GM21526 (cell line): ENCODE results near the gene ELL.
"Not testable (repeated sequence)": the region's sequence is repeated elsewhere in the genome, so short reads cannot be mapped to it uniquely, and the experiment has no call there.

Source experiments
- ATAC-seq: cut with Tn5 transposase; IDR thresholded peaks from one replicate; pipeline ENCODE4 v1.9.1; 2021; ENCODE audit warnings: moderate library complexity; ENCODE audit not compliant: unreplicated experiment, low FRiP score

Gene ELL

DNA sequence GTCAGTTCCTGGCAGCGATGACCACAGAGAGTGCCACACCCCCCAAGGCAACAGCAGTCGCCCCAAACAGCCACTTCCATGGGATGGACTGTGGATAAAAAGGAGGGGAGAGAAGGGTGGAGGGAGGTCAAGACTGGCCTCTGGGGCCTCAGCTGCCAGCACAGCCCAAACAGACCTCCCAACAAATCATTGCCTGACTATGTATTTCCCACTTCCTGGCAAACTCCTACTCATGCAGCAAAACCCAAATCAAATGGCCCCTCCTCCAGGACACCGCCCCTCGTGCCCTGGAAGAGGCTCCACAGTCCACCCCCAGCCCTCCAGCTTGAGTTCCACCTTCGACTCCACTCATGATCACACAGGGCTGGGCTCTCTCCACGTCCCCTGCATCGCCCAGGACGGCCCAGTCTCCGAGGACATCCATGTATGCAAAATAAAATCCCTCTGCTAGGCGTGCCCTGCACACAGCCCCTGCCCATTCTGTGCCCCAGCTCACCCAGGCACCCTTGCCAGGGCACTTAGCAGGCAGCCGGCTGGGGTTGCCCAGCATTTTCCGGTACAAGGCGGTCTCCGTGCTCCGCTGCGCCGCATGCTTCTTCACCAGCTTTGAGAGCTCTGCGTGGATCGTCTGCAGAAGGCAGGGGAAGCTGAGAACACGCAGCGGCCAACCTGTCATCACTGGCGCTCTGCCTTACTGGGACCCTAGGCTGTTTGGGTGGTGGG, 10.5 kb upstream of the ELL start:
- ATAC-seq: no peak

DNA sequence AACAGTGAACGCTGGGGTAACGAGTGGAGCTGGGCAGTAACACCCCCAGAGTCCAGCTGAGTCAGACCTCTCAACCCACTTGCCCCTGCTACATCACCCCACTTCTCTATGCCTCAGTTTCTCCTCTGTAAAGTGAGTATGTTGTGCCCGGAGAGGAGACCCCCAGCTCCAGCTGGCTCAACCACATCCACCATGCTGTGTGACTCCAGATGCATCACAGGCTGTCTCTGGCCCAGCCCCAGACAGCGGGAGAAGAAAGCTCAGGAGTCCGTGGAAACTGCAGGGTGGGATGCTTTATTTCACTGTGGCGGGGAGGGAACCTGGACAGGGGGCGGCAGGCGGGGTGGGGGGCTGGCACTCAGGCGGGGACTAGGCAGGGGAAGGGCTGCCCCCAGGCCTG, 9.6 kb upstream of the ELL start:
- no peak for ATAC-seq

DNA sequence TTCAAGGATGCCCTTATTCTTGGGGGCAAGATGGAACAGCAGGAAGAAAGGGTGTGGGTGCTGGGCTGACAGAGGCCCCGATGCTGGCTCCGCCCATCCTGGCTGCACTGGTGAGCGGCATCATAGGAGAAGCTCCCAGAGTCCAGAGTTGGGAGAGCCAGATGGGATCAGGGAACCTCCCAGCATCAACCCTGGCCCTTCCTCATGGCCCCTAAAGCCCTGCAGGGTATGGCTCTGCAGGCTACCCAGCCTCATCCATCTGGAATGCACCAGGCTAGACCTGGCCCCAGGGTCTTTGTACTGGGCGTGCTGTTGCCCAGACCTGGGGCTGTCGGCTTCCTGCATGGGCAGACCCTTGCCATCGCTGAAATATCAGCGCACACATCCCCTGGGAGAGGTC, 7.9 kb upstream of the ELL start:
- no peak for ATAC-seq

DNA sequence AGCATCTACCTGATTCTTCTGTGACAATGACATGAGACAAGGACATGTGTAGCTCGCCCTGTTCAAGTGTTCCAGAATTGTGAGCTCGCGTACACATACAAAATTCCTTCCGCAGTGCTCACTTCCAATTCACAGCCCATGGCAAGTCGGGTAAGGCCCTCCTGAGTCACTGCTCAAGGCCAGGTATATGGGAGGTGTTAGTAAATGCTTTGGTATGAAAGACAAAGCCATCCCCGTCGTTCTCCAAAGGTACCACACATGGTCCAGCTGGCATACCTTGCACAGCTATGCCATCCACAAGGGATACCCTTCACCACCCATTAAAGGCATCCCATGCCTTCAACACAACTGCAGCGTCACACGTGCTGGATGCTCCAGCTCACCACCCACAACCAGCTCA, 4.4 kb upstream of the ELL start:
- no peak for ATAC-seq

DNA sequence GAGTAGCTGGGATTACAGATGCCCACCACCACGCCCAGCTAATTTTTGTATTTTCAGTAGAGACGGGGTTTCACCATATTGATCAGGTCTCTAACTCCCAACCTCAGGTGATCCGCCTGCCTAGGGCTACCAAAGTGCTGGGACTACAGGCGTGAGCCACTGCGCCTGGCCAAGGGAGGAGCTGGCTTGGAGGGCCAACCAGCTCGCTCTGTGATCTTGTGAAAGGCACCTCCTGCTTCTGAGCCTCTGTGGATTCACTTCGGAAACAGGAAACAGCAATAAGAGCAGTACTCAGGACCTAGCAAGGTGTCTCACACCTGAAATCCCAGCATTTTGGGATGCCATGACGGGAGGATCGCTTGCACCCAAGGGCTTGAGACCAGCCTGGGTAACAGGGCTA, 2.0 kb upstream of the ELL start:
- ATAC-seq: no peak

DNA sequence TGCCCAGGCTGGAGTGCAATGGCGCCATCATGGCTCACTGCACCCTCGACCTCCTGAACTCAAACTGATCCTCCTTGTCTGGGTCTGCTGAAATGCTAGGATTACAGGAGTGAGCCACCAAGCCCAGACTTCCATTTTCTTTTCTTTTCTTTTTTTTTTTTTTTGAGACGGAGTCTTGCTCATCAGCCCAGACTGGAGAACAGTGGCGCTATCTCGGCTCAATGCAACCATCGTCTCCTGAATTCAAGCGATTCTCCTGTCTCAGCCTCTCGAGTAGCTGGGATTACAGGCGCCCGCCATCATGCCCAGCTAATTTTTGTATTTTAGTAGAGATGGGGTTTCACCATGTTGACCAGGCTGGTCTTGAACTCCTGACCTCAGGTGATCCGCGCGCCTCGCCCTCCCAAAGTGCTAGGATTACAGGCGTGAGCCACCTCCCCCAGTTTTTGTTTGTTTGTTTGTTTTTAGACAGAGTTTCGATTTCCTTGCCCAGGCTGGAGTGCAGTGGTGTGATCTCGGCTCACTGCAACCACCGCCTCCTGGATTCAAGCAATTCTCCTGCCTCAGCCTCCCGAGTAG, 1.1 kb upstream of the ELL start:
- not testable (repeated sequence) for ATAC-seq

DNA sequence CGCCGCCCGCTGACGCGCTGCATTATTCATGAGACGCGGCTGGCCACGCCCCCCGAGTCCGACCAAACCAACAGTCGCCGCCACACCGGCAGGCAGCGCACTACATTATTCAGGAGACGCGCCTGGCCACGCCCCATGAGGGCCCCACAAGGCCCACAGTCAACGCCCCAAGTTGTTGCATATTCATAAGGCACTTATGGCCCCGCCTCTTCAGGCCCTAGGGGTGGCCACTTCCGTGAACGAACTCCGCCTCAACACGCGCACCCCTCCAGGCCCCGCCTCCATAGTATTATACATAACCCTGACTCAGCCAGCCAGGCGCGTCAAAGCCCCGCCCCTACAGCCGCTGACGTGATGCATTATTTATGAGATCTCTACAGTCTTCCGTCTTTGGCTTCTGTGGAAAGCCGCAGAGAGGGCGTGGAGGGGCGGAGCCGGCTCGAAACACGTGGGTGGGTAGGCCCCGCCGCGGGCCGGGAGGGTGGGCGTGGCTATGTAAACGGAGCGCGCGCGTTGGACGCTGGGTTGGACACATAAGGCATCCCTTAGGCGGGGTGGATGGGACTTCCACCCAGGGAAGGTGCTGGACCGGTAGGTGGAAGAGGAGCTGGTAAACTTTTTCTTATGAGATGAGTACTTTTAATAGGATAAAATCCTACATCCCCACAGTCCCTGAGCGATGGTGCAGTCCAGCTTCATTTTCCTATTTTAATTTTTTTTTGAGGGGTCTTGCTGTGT, 423 bp upstream of the ELL start:
- peak; percentile 80 for ATAC-seq

DNA sequence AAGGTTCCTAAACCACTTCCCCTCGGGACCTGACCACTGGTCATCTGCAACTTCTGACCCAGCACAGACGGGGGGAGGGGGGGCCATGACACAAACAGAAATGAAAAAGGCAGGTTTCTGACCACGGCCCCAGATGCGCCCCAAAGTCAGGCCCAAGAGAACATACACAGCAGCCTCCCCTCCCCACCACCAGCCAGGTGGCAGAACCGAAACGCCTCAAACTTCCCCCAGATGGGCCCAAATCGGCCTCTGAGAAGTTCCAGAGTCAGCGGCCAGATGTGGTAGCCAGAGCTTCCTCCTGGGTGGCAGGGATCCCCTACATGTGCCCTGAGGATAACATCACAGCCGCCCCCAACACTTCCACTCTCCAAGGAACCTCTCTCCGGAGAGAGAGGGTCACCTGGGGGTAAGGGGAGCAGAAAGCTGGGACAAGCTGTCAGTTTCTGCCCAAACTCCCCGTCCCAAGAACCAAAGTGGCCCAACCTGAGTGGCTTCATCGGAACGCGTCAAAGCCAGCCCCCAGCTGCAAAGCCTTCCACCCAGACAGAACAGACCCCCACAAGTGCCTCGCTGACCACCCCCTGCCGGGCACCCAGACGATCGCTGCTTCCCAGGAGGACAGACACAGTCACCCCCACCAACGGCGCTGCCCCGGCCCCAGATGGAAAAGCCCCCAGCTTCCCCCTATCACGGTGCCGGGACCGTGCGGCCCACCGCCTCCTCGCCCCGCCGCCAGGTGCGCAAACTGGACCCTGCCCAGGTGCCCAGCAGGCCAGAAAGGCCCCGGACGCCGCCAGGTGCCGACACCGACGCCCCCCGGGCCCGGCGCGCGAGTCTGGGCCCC, 800 bp downstream of the ELL start:
- ATAC-seq: no peak

DNA sequence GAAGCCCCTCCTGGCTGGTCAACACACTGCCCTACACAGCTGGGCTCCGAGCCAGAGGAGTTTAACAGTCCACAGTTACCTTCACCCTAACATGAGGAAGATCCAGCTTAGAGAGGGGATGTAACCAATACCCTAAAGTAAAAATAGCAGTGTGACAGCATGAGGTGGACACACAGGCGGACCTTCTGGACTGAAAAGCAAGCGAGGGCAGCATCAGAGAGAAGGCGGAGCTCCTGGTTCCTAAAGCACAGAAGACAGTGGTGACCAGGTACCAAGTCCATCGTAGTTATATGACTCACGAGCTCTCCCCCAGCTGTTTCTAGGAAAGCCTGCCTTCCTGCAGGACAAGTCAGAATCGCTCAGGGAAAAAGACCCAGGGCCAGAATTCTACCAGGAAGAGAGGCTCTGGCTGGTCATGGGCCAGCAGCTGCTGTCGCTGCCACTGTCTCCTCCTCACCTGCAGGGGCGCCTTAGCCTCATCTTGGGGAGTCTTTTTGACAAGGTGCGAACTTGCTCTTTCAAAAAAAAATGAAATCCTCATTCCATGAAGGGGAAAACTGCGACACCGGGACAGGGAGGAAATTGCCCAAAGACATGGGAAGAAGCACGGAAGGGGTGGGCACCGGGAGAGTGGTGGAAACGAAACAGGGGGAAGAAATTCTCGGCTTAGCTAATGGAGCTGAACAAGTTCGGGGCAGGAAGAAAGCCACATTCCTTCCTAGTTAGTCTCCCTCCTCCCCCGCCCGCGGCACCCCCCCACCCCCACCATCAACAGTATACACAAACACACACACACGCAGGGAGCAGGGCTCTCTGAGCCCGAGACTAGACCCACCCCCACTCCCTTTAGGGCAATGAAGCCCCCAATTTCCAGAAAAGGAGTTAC, 1.7 kb downstream of the ELL start:
- no peak for ATAC-seq

DNA sequence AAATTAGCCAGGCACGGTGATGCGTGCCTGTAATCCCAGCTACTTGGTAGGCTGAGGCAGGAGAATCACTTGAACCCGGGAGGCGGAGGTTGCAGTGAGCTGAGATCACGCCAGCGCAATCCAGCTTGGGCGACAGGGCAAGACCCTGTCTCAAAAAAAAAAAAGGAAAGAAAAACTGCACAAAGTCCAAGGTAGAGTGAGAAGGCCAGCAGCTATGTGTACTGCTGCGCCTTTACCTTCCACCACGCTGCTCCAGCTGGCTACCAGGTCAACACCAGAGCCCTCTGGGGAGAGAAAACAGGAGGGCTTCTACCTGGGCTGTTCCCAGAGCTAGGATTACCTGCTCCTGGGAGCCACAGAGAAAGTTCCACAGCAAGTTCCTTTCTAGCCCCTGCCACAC, 3.2 kb downstream of the ELL start:
- no peak for ATAC-seq

DNA sequence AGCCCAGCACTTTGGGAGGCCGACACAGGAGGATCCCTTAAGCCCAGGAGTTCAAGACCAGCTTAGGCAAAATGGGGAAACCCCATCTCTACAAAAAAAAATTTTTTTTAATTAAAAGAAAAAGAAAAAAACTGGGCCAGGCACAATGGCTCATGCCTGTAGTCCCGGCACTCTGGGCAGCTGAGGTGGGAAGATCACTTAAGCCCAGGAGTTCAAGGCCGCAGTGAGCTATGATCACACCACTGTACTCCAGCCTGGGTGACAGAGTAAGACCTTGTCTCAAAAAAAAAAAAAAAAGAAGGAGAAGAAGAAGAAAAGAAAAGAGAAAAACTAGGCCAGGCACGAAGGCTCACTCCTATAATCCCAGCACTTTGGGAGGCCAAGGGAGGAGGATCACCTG, 4.3 kb downstream of the ELL start:
- no peak for ATAC-seq

DNA sequence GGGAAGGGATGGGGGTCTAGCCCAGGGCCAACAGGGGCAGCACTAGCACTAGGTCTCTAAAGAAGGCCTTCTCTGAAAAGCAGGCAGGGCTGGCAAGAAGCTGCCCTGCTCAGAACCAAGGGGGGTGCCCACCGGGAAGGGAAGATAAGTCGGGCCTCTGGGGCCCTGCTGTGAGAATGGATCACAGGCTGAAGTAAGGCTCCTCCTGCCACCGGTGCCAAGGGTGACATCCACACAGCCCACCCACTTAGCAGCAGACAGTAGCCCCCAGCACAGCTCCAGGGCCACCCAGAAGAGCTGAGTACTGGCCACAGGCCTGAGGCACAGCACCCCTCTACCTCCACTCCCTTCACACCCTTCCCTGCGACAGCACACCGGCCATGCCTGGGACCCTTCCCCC, 5.9 kb downstream of the ELL start:
- no peak for ATAC-seq

DNA sequence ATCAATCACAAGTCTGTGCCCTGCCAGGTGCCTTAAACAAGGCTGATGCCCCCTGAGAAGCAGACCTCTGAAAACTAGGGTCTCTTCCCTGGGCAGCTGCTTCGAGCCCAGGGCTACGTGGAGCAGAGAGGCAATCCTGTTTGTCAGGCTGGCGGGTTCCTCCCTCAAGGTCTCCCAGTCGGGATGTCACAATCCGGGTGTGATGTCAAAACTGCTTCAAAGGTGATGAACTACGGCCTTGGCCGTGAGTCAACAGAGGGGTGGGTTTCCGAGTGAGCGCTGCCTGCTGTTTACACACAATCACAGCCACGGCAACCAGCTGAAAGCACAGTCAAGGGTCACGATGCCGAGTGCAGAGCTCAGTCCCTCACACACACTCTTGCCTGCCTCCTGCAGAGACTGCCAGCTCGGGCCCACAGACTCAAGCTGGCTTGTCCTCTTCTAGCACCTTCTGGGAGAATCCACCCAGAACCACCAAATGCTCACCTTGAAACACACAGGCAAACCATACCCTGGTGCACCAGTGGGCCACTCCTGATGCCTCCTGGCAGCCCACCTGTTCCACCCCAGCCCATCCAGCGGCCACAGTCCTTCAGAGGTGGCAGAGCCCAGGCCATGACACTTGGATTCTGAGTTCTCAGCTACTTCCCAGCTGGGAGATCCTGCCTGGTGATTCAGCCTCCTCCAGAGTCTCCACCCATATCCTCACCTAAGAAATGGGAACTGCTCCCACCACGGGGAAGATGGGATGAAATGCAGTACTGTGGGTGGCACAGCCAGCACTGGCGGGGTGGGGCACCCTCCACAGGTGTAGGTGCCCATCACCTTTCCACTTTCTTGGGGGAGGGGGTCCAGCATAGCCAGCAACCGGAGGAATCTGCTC, 6.8 kb downstream of the ELL start:
- no peak for ATAC-seq

DNA sequence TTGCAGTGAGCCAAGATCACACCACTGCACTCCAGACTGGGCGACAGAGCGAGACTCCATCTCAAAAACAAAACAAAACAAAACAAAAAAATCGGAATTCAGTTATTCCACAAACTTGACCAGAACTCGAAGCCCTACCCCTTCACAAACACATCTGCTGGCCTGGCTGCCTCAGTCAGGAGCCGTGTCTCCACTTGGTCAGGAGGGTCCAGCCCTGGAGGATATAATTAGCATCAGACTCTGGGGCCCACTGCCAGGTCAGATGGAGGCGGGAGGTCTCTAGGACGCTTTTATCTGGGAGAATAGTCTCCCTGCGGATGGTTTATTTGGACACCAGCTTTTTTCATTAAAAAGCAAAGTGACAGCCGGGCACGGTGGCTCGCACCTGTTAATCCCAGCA, 8.0 kb downstream of the ELL start:
- no peak for ATAC-seq

DNA sequence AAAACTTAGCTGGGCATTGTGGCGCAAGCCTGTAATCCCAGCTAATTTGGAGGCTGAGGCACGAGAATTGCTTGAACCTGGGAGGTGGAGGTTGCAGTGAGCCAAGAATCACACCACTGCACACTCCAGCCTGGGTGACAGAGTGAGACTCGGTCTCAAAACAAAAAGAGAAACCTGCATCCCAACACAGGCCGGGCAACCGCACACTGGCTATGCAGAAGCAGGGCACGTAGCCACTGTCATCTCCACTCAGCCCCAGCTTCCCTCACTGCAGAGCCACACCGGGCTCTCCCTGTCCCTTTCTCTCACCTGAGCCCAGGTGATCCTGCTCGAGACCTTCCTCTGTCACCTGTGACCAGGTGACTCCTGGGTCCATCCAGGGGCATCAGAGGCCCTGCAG, 11.7 kb downstream of the ELL start:
- no peak for ATAC-seq

DNA sequence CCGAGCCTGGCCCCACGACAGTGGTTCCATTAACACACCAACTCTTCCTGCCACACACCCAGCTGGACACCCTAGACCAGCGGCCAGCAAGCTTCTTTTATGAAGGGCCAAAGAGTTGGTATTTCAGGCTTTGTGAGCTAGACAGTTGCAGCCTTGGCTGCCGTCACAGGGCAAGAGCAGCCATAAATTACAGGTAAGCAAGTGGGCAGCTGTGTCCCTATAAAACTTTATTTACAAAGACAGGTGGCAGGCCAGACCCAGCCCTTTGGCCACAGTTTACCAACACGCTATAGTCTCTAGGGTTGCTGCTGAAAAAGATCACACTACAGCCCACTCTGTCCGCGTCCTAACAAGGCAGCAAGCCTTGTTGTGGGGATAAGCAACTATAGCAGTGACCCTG, 13.3 kb downstream of the ELL start:
- no peak for ATAC-seq

DNA sequence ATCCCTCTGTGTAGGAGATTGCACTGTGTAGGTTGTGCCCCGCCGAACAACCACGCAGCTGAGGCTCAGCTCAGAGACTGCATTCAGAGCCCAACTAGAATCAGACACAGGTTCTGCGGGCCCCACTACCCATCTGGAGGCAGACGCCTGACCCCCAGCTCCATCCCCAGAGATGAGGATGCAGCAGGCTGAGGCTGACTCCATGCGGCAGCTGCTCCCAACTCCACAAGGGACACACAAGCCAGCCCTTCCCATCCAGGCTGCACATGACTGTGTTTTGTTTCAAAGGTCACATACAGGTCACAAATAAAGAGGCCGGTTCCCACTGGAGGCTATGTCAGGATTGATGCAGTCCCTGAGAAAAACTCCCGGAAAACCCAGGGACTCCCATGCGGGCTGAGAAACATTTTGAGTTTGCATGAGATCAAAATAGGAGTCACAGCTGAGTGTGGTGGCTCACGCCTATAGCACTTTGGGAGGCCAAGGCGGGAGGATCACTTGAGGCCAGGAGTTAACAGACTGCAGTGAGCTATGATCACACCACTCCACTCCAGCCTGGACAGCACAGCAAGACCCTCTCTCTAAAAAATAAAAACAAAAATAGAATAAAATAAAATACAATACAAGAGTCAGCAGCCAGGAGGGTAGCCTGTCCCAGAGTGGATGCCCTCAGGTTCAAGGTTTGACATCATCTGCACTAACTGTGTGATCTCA, 14.0 kb downstream of the ELL start:
- no peak for ATAC-seq

DNA sequence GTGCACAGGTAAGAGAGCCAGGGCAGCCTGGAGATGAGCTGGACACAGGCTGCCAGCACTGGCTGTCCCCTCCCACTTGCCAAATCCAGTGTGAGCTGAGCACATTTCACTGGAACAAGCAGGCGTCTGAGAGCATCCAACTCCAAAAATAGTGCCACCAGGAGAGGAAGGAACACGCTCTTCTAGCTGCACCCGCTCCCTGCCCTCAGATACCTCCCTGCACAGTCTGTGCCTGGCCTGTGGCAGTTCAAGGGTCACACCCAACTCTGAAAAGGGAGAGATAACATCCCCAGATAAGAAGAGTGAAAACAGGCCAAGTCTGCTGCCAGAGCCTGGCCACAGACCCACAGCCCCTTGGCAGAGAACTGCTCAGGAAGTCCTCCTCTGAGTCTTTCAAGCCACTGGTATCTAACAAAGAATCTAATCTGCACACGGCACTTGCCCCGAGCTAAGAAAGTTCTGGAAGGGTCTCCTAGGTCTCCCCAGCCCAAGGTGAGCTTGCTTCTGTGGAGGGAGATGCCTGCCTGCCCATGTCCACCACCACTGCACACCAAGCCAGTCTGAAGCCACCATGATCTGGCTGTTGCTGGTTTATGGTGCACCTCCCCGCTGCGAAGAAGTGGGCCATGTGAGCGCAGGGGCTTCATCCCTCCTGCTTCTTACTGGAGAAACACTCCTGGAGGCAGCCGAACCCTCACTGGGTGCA, 14.7 kb downstream of the ELL start:
- ATAC-seq: no peak
